Upper lobe of right lung (tissue), 1 donor: Measurements from ENCODE around the gene ATXN2L. TPM values are rescaled to one million over a fixed set of nuclear protein-coding genes. Genes with fewer than 3 reads are reported as not detected.

ENCODE experiments used
- ATAC-seq: fragments of 200-7000 bp; cut with Tn5 transposase; one replicate; pipeline ENCODE4 v1.9.1; 2020; ENCODE audit warnings: mild to moderate bottlenecking, moderate library complexity
- DNase-seq: peaks from one replicate; pipeline ENCODE4 v3.0.0-alpha.2; 2020
- H3K27ac ChIP-seq: fragments of 200-600 bp; one replicate; pipeline ENCODE4 v1.8.0; 2022
- H3K27me3 ChIP-seq: fragments of 200-600 bp; one replicate; pipeline ENCODE4 v1.8.0; 2022; ENCODE audit warnings: mild to moderate bottlenecking
- H3K36me3 ChIP-seq: fragments of 200-600 bp; one replicate; pipeline ENCODE4 v1.8.0; 2022
- H3K4me1 ChIP-seq: fragments of 200-600 bp; one replicate; pipeline ENCODE4 v1.8.0; 2022
- H3K4me3 ChIP-seq: fragments of 200-600 bp; one replicate; pipeline ENCODE4 v1.8.0; 2022; ENCODE audit warnings: mild to moderate bottlenecking
- H3K9me3 ChIP-seq: fragments of 200-600 bp; one replicate; pipeline ENCODE4 v1.8.0; 2022
- CTCF ChIP-seq: fragments of 200-600 bp; IDR thresholded peaks from one replicate; pipeline ENCODE4 v1.8.0; 2022; ENCODE audit warnings: antibody characterized with exemption
- intact Hi-C: fragments of 100-400 bp; cut with DNase I; formaldehyde crosslinking; loops from one replicate; pipeline ENCODE4 v1.11.0; 2022
- total RNA-seq: library from RNA; stranded (reverse); fragmentation: NEBNext Ultra II Directional; extraction: Animal tissue kit (Norgen Biotek cat#: 25700); gene quantifications from one replicate; pipeline ENCODE4 v1.2.1, GENCODE V29; 2021
- donor health status: DM: no; HTN: yes; CAD: no; lungs with severe emphysema.

Gene ATXN2L
- total RNA-seq, 1 donor from 2014 or later = 118 TPM

- no peak for TF ChIP-seq CTCF
- Histone ChIP-seq H3K4me1 (peaks cover 11% of the 10 kb centered on the region), H3K27me3 (no peaks in the 10 kb centered on the region), H3K4me3 (no peak overlapping the region), H3K9me3 (no peaks in the 10 kb centered on the region), H3K27ac (no peak overlapping the region), H3K36me3 (peaks cover 97% of the 10 kb centered on the region)
- DNase-seq (no peak), ATAC-seq (no peak)
- intact Hi-C loops = no loop called here
Observed at GRCh38 chr16:28829747-28830146, 6.9 kb downstream of the ATXN2L start.

DNA sequence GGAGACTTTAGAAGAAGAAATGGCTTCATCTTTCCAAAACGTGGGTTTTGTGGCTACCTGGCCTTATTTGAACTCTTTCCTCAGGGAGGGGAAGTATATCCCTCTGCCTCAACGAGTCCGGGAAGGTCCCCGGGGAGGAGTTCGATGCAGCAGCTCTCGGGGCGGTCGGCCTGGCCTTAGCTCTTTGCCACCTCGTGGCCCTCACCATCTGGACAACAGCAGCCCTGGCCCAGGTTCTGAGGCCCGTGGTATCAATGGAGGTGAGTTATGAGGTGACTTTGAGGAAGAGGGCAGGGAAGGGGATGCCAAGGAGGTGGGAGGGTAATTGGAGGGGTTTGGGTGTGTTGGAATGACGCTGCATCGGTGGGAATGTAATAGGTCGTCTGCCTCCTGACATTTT, 7.7 kb downstream of the ATXN2L start:
- Histone ChIP-seq H3K4me1 (peaks cover 3% of the 10 kb centered on the region), H3K27ac (no peak overlapping the region), H3K27me3 (no peaks in the 10 kb centered on the region), H3K36me3 (peaks cover 100% of the 10 kb centered on the region), H3K9me3 (no peaks in the 10 kb centered on the region), H3K4me3 (no peak overlapping the region)
- ATAC-seq (no peak), DNase-seq (no peak)
- intact Hi-C loops = no loop called here
- no peak for TF ChIP-seq CTCF

GRCh38 chr16:28834349-28834748, 11.6 kb downstream of the ATXN2L start:
- no peak overlapping the region for H3K27ac ChIP-seq
- H3K4me3 ChIP-seq = no peak overlapping the region
- H3K4me1 ChIP-seq = no peaks in the 10 kb centered on the region
- no peak for TF ChIP-seq CTCF
- peaks cover 89% of the 10 kb centered on the region for H3K36me3 ChIP-seq
- H3K27me3 ChIP-seq = no peaks in the 10 kb centered on the region
- ATAC-seq = no peak
- H3K9me3 ChIP-seq = no peaks in the 10 kb centered on the region
- intact Hi-C loops = no loop called here
- no peak for DNase-seq

DNA sequence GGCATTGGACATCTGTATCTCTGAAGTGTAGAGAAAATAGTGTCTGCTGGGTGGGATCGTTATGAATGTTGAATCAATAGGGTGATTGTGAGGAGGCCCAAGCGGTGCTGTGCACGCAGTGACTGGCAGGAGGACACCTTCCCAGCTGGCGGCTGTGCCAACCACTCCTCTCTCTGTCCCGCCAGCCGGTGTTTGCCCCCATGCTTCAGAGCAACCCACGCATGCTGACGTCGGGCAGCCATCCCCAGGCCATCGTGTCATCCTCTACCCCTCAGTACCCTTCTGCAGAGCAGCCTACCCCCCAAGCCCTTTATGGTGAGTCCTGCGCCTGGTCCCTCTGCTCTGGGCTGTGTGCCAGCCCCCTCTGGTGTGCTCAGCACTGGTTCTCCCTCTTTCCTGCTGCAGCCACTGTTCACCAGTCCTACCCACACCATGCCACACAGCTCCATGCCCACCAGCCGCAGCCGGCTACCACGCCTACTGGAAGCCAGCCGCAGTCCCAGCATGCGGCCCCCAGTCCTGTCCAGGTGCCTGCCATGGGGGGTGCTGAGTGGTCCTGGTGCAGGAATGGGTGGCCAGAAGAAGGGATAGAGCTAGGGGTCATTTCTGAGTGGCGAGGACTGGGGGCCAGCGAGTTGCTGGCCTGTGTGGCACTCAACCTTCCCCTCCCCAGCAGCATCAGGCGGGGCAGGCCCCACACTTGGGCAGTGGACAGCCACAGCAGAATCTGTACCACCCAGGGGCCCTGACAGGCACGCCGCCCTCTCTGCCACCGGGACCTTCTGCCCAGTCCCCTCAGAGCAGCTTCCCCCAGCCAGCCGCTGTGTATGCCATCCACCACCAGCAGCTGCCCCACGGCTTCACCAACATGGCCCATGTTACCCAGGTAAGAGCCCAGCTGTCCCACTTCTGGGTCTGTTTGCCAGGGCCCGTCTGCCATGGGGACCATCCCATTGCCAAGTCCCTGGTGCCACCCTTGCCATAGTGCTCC, 12.4 kb downstream of the ATXN2L start:
- Histone ChIP-seq H3K27ac (no peak overlapping the region), H3K9me3 (no peaks in the 10 kb centered on the region), H3K27me3 (no peaks in the 10 kb centered on the region), H3K4me1 (no peaks in the 10 kb centered on the region), H3K36me3 (peaks cover 81% of the 10 kb centered on the region), H3K4me3 (no peak overlapping the region)
- DNase-seq (no peak), ATAC-seq (no peak)
- no peak for TF ChIP-seq CTCF
- intact Hi-C loops = no loop called here

DNA sequence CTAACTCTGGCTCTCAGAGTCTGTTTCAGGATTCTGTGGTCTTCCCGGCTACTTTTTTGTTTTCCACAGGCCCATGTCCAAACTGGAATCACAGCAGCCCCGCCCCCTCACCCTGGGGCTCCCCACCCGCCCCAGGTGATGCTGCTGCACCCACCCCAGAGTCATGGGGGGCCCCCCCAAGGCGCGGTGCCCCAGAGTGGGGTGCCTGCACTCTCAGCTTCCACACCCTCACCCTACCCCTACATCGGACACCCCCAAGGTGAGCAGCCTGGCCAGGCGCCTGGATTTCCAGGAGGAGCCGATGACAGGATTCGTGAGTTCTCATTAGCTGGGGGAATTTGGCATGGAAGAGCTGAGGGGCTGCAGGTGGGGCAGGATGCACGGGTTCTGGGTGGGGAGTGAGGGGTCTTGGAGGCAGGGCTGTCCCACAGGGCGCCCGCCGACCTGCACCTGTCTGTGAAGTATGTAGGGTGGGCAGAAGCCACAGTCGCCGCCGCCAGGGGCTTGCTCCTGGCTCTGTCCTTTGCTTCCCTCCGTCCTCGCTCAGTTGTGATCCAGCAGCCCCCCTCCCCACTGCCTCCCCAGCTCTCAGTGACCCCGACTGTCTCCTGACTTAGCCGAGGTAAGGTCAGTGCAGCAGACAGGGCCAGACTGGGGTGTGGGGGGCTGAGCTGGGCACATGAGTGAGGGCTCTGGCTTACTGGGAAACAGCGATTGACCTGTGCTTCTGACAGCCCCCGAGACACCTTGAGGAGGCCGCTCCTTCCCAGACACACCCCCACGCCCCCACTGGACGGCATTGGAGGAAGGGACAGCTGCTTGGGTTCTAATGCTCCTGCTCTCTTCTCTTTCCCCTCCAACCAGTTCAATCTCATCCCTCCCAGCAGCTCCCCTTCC, 13.3 kb downstream of the ATXN2L start:
- no peak overlapping the region for H3K4me3 ChIP-seq
- DNase-seq (no peak), ATAC-seq (no peak)
- no peaks in the 10 kb centered on the region for H3K9me3 ChIP-seq
- intact Hi-C loops = no loop called here
- H3K4me1 ChIP-seq = no peaks in the 10 kb centered on the region
- no peak for TF ChIP-seq CTCF
- H3K36me3 ChIP-seq = peaks cover 75% of the 10 kb centered on the region
- H3K27me3 ChIP-seq = no peaks in the 10 kb centered on the region
- no peak overlapping the region for H3K27ac ChIP-seq
